ENCODE results near the gene MAP3K3.

DNA sequence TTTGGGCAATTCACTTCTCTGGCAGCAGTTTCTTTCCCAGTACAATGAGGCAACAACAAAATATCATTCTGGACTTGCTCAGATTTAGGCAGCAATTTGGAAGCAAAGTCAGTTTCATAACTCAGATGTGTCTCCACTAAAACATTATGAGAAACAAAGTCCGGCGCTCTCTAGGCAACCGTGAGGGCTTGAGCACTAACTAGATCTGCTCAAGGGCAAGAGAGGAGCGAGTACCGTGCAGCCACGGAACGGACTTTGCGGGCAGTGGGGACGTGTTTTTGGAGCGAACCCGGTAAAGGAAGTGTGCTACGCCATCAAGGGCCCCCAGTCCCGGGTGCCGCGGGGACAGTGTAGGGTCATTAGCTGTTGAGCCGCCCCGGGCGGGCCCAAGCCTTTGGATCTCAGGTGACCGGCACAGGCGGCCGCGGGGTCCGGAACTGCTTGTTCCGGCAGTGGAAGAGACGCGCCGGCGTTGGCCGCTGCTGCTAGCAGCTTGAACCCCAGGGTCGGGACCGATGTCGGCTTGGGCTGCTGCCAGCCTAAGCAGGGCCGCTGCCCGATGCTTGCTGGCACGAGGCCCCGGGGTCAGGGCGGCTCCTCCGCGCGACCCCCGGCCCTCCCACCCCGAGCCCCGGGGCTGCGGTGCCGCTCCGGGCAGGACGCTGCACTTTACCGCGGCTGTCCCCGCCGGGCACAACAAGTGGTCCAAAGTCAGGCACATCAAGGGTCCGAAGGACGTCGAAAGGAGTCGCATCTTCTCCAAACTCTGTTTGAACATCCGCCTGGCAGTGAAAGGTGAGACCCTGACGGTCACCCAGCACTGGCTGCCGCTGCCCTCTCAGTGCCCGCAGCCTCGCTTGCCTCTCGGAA is 21.4 kb upstream of the MAP3K3 start, which contains the start of gene TACO1:
- TF ChIP-seq, protein P1, sequence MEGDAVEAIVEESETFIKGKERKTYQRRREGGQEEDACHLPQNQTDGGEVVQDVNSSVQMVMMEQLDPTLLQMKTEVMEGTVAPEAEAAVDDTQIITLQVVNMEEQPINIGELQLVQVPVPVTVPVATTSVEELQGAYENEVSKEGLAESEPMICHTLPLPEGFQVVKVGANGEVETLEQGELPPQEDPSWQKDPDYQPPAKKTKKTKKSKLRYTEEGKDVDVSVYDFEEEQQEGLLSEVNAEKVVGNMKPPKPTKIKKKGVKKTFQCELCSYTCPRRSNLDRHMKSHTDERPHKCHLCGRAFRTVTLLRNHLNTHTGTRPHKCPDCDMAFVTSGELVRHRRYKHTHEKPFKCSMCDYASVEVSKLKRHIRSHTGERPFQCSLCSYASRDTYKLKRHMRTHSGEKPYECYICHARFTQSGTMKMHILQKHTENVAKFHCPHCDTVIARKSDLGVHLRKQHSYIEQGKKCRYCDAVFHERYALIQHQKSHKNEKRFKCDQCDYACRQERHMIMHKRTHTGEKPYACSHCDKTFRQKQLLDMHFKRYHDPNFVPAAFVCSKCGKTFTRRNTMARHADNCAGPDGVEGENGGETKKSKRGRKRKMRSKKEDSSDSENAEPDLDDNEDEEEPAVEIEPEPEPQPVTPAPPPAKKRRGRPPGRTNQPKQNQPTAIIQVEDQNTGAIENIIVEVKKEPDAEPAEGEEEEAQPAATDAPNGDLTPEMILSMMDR (IDR thresholded peaks at IDR 0.05) = no peak
- peak; percentile 81 for TF ChIP-seq POLR2AphosphoS5 (IDR thresholded peaks at IDR 0.05)
